HEK293T (cell line): ENCODE results near the gene NPY.

ENCODE experiments used
- CTCF ChIA-PET: fragments of 350-600 bp; formaldehyde crosslinking; extraction: SDS; loops from one replicate; lab custom pipeline; 2021; ENCODE audit warnings: antibody characterized with exemption, inconsistent platforms; lab: Yijun Ruan, JAX
- POLR2A ChIA-PET: fragments of 350-600 bp; formaldehyde crosslinking; extraction: SDS; loops from one replicate; lab custom pipeline; 2020; ENCODE audit warnings: antibody characterized with exemption, inconsistent platforms; lab: Yijun Ruan, JAX
- DNase-seq: peaks from one replicate; pipeline ENCODE4 v3.0.0; 2012; ENCODE audit warnings: mixed read lengths; ENCODE audit errors: extremely low spot score
- ARNT ChIP-seq: fragments of 450-650 bp; IDR thresholded peaks from 2 replicates; pipeline ENCODE4 v1.6.1; 2017; ENCODE audit warnings: mild to moderate bottlenecking
- BHLHE40 ChIP-seq: fragments of 450-650 bp; IDR thresholded peaks from 2 replicates; pipeline ENCODE4 v1.6.1; 2016; ENCODE audit warnings: mild to moderate bottlenecking, moderate library complexity, borderline replicate concordance
- CTBP1 ChIP-seq: fragments of 450-650 bp; IDR thresholded peaks from 2 replicates; pipeline ENCODE4 v1.6.1; 2016; ENCODE audit warnings: borderline replicate concordance
- ELF4 ChIP-seq: fragments of 450-650 bp; IDR thresholded peaks from 2 replicates; pipeline ENCODE4 v1.6.1; 2017; ENCODE audit warnings: antibody characterized with exemption
- FOXA1 ChIP-seq: fragments of 450-650 bp; IDR thresholded peaks from 2 replicates; pipeline ENCODE4 v1.6.1; 2016; ENCODE audit warnings: mild to moderate bottlenecking
- FOXK2 ChIP-seq: fragments of 450-650 bp; IDR thresholded peaks from 2 replicates; pipeline ENCODE4 v1.6.1; 2016; ENCODE audit warnings: mild to moderate bottlenecking
- HDGF ChIP-seq: fragments of 450-650 bp; IDR thresholded peaks from 2 replicates; pipeline ENCODE4 v1.6.1; 2017; ENCODE audit warnings: antibody characterized with exemption, borderline replicate concordance
- L3MBTL2 ChIP-seq: fragments of 450-650 bp; conservative IDR thresholded peaks from 2 replicates; pipeline ENCODE4 v1.6.1; 2016; ENCODE audit warnings: mild to moderate bottlenecking
- LEF1 ChIP-seq: fragments of 450-650 bp; IDR thresholded peaks from 2 replicates; pipeline ENCODE4 v1.6.1; 2017; ENCODE audit warnings: mild to moderate bottlenecking, borderline replicate concordance
- NFRKB ChIP-seq: fragments of 450-650 bp; IDR thresholded peaks from 2 replicates; pipeline ENCODE4 v1.6.1; 2016; ENCODE audit warnings: mild to moderate bottlenecking, moderate library complexity
- SP1 ChIP-seq: fragments of 450-650 bp; IDR thresholded peaks from 2 replicates; pipeline ENCODE4 v1.6.1; 2017
- TARDBP ChIP-seq: fragments of 450-650 bp; IDR thresholded peaks from 2 replicates; pipeline ENCODE4 v1.6.1; 2016
- ZNF384 ChIP-seq: fragments of 450-650 bp; IDR thresholded peaks from 2 replicates; pipeline ENCODE4 v1.6.1; 2016
- TF ChIP-seq, protein P1 (sequence below): fragments of 450-650 bp; IDR thresholded peaks from 2 replicates; pipeline ENCODE4 v1.6.1; 2016

Gene NPY

GRCh38 chr7:24339575-24339974 lies 55.6 kb downstream of the NPY start:
- ChIA-PET POLR2A (no interaction called here), CTCF (no interaction called here)
- TF ChIP-seq ARNT (no peak), FOXK2 (no peak), LEF1 (no peak), L3MBTL2 (no peak), SP1 (no peak), FOXA1 (no peak), HDGF (no peak), CTBP1 (no peak), ELF4 (no peak), ZNF384 (no peak), BHLHE40 (no peak)
- TF ChIP-seq, protein P1, sequence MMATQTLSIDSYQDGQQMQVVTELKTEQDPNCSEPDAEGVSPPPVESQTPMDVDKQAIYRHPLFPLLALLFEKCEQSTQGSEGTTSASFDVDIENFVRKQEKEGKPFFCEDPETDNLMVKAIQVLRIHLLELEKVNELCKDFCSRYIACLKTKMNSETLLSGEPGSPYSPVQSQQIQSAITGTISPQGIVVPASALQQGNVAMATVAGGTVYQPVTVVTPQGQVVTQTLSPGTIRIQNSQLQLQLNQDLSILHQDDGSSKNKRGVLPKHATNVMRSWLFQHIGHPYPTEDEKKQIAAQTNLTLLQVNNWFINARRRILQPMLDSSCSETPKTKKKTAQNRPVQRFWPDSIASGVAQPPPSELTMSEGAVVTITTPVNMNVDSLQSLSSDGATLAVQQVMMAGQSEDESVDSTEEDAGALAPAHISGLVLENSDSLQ = no peak
- no peak for DNase-seq

- ChIA-PET CTCF (no interaction called here), POLR2A (no interaction called here)
- TF ChIP-seq SP1 = no peak
- TF ChIP-seq HDGF = no peak
- TF ChIP-seq ARNT = no peak
- no peak for TF ChIP-seq FOXK2
- no peak for TF ChIP-seq LEF1
- TF ChIP-seq, protein P1 = no peak
- no peak for TF ChIP-seq NFRKB
- TF ChIP-seq TARDBP = no peak
- no peak for TF ChIP-seq L3MBTL2
- no peak for DNase-seq
These were observed 56.7 kb downstream of the NPY start for GRCh38 chr7:24340727-24341126.
